ENCODE measurements around the gene RPS6KL1. TPM values are rescaled to one million over a fixed set of nuclear protein-coding genes. Genes with fewer than 3 reads are reported as not detected.

The RPS6KL1 gene
- polyA plus RNA-seq, 2 of the 4 experiments (the other 2 are of a cell fraction): 0.32 to 0.99 TPM

GRCh38 chr14:74945261-74945851, 22.3 kb upstream of the RPS6KL1 start:
- CTCF ChIA-PET: interaction anchor here (0.6 to 7.9 kb wide), 53 partner anchors 9 to 359 kb away, joined by 3 to 105 read pairs (median 4); partner anchors contain the start of genes ACYP1, DLST, EIF2B2 and PGF

DNA sequence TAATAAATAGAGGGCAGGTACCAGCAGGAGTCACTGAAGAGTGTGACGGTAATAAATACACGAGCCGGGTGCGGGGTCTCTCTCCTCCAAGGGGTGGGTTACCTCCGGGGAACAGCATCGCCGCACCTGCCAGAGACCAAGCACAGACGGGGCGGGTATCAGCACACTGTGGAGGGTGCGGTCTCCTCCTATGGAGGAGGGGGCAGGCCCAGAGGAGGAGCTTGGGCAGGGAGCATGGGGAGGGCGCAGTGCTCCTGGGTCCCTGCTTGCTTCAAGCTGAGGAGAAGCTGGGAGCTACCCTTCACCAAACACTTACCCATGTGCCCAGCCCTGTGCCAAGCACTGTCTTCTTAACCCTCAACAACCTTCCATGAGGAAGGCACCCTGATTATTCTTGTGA, 19.5 kb upstream of the RPS6KL1 start:
- WGBS (ENCODE audit: missing lambda C conversion rate): 87% methylated on average over 11 of the region's 11 CpGs
- Histone ChIP-seq H3K4me1 (peaks cover 23% of the 10 kb centered on the region), H3K27ac (no peak overlapping the region), H3K4me2 (no peak overlapping the region), H3K4me3 (no peak overlapping the region), H3K9me3 (no peaks in the 10 kb centered on the region)
- TF ChIP-seq RFX5 (IDR thresholded peaks at IDR 0.05) (no peak), EP300 (IDR thresholded peaks at IDR 0.05) (no peak), GATA3 (IDR thresholded peaks at IDR 0.05; ENCODE audit: borderline replicate concordance) (no peak), ESRRA (IDR thresholded peaks at IDR 0.05; ENCODE audit: borderline replicate concordance, low read length) (no peak), ELK1 (IDR thresholded peaks at IDR 0.05; ENCODE audit: low read depth, low read length) (no peak), TP53 (CRISPR knock-in tag; IDR thresholded peaks at IDR 0.05) (no peak), HEYL (CRISPR knock-in tag; IDR thresholded peaks at IDR 0.05) (no peak), PHF8 (IDR thresholded peaks at IDR 0.05; ENCODE audit: borderline replicate concordance, low read depth) (no peak), MAFK (IDR thresholded peaks at IDR 0.05; ENCODE audit: partially characterized antibody) (no peak), RARB (CRISPR knock-in tag; IDR thresholded peaks at IDR 0.05) (no peak), MAZ (IDR thresholded peaks at IDR 0.05; ENCODE audit: borderline replicate concordance, low read depth, low read length) (no peak), HOXA7 (CRISPR knock-in tag; IDR thresholded peaks at IDR 0.05) (no peak), POLR2A (IDR thresholded peaks at IDR 0.05; ENCODE audit: low read length) (no peak), FOSB (CRISPR knock-in tag; IDR thresholded peaks at IDR 0.05) (no peak), ZSCAN20 (CRISPR knock-in tag; IDR thresholded peaks at IDR 0.05) (no peak), FOXS1 (CRISPR knock-in tag; IDR thresholded peaks at IDR 0.05) (no peak), JUN (IDR thresholded peaks at IDR 0.05) (no peak), TFCP2L1 (CRISPR knock-in tag; IDR thresholded peaks at IDR 0.05) (no peak)
- TF ChIP-seq, protein P1, sequence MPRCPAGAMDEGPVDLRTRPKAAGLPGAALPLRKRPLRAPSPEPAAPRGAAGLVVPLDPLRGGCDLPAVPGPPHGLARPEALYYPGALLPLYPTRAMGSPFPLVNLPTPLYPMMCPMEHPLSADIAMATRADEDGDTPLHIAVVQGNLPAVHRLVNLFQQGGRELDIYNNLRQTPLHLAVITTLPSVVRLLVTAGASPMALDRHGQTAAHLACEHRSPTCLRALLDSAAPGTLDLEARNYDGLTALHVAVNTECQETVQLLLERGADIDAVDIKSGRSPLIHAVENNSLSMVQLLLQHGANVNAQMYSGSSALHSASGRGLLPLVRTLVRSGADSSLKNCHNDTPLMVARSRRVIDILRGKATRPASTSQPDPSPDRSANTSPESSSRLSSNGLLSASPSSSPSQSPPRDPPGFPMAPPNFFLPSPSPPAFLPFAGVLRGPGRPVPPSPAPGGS (IDR thresholded peaks at IDR 0.05): no peak
- TF ChIP-seq, protein P2, sequence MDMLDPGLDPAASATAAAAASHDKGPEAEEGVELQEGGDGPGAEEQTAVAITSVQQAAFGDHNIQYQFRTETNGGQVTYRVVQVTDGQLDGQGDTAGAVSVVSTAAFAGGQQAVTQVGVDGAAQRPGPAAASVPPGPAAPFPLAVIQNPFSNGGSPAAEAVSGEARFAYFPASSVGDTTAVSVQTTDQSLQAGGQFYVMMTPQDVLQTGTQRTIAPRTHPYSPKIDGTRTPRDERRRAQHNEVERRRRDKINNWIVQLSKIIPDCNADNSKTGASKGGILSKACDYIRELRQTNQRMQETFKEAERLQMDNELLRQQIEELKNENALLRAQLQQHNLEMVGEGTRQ (IDR thresholded peaks at IDR 0.05): no peak
- no peak for DNase-seq (ENCODE audit: low read depth in 1 of 2, low spot score in 1 of 2)
- ATAC-seq: no peak
- ChIA-PET CTCF (interaction anchor here (0.5 to 7.9 kb wide), 5 partner anchors 15 to 364 kb away, joined by 3 to 105 read pairs (median 11); partner anchors contain the start of gene PGF), POLR2A (interaction anchor here (0.6 kb wide), 1 partner anchor 163 kb away, joined by 4 read pairs; no protein-coding TSS in a partner anchor)
- no peak for FAIRE-seq

More at GRCh38 chr14:74945261-74945851, 22.3 kb upstream of the RPS6KL1 start:
- TF ChIP-seq SMC3 (IDR thresholded peaks at IDR 0.05): no peak
- TF ChIP-seq, protein P3, sequence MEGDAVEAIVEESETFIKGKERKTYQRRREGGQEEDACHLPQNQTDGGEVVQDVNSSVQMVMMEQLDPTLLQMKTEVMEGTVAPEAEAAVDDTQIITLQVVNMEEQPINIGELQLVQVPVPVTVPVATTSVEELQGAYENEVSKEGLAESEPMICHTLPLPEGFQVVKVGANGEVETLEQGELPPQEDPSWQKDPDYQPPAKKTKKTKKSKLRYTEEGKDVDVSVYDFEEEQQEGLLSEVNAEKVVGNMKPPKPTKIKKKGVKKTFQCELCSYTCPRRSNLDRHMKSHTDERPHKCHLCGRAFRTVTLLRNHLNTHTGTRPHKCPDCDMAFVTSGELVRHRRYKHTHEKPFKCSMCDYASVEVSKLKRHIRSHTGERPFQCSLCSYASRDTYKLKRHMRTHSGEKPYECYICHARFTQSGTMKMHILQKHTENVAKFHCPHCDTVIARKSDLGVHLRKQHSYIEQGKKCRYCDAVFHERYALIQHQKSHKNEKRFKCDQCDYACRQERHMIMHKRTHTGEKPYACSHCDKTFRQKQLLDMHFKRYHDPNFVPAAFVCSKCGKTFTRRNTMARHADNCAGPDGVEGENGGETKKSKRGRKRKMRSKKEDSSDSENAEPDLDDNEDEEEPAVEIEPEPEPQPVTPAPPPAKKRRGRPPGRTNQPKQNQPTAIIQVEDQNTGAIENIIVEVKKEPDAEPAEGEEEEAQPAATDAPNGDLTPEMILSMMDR (IDR thresholded peaks at IDR 0.05): peak; percentile 62
- TF ChIP-seq MYC (IDR thresholded peaks at IDR 0.05; ENCODE audit: borderline replicate concordance, low read length): no peak; the same call in 1 of the 2 replicates
- TF ChIP-seq MAX (IDR thresholded peaks at IDR 0.05): peak; percentile 46; the same call in 1 of the 2 replicates
- peak in 1 of 2 experiments; percentile 17; a peak in 1 of 5 replicates for TF ChIP-seq RAD21 (conservative IDR thresholded peaks at IDR 0.05 in 1 of 2, IDR thresholded peaks at IDR 0.05 in 1 of 2)
- TF ChIP-seq BHLHE40 (IDR thresholded peaks at IDR 0.05; ENCODE audit: low read depth, low read length): peak; percentile 40; the same call in 1 of the 2 replicates
- WGBS (ENCODE audit: missing lambda C conversion rate): 26% methylated on average over 17 of the region's 17 CpGs
- ATAC-seq (peak; percentile 59 to 70), FAIRE-seq (no peak), DNase-seq (ENCODE audit: low read depth in 1 of 2, low spot score in 1 of 2) (peak; percentile 68 to 75)
- Histone ChIP-seq H3K4me1 (peaks cover 15% of the 10 kb centered on the region), H3K4me3 (no peak overlapping the region), H3K27ac (peak overlapping the region in 1 of 2 experiments; percentile 65; a peak in 2 of 6 replicates), H3K4me2 (peak overlapping the region; percentile 66), H3K9me3 (no peaks in the 10 kb centered on the region)
- POLR2A ChIA-PET: interaction anchor here (1.0 kb wide), 1 partner anchor 182 kb away, joined by 3 read pairs; the partner anchor contains the start of gene NEK9

All from A549 (cell line).